ENCODE measurements around the gene ARL15. TPM values are rescaled to one million over a fixed set of nuclear protein-coding genes. Genes with fewer than 3 reads are reported as not detected.

The ARL15 gene
- total and polyA plus RNA-seq, 2 of the 8 experiments (the other 6 are each of a cell fraction or from before 2014, with no cell fraction given): 9.9 to 21.2 TPM

DNA sequence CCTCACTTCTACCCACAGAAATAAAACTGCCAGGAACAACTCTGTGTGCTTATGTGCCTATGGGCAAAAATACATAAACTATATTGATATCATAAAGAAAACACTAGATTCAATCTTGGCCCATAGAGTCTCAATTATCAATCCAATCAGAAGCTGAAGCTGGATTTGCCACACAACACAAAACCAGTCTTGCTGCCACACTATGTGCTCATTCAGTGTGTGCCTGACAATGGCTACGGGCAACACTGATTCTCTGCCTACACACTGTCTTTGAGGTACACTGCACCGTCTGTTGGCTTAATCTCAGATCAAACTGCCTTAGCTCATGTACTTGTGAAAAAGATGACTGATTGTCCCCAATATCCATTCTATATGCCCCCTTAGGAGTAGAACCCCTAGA lies 35.4 kb downstream of the ARL15 start (continued):
- TF ChIP-seq, protein P1, sequence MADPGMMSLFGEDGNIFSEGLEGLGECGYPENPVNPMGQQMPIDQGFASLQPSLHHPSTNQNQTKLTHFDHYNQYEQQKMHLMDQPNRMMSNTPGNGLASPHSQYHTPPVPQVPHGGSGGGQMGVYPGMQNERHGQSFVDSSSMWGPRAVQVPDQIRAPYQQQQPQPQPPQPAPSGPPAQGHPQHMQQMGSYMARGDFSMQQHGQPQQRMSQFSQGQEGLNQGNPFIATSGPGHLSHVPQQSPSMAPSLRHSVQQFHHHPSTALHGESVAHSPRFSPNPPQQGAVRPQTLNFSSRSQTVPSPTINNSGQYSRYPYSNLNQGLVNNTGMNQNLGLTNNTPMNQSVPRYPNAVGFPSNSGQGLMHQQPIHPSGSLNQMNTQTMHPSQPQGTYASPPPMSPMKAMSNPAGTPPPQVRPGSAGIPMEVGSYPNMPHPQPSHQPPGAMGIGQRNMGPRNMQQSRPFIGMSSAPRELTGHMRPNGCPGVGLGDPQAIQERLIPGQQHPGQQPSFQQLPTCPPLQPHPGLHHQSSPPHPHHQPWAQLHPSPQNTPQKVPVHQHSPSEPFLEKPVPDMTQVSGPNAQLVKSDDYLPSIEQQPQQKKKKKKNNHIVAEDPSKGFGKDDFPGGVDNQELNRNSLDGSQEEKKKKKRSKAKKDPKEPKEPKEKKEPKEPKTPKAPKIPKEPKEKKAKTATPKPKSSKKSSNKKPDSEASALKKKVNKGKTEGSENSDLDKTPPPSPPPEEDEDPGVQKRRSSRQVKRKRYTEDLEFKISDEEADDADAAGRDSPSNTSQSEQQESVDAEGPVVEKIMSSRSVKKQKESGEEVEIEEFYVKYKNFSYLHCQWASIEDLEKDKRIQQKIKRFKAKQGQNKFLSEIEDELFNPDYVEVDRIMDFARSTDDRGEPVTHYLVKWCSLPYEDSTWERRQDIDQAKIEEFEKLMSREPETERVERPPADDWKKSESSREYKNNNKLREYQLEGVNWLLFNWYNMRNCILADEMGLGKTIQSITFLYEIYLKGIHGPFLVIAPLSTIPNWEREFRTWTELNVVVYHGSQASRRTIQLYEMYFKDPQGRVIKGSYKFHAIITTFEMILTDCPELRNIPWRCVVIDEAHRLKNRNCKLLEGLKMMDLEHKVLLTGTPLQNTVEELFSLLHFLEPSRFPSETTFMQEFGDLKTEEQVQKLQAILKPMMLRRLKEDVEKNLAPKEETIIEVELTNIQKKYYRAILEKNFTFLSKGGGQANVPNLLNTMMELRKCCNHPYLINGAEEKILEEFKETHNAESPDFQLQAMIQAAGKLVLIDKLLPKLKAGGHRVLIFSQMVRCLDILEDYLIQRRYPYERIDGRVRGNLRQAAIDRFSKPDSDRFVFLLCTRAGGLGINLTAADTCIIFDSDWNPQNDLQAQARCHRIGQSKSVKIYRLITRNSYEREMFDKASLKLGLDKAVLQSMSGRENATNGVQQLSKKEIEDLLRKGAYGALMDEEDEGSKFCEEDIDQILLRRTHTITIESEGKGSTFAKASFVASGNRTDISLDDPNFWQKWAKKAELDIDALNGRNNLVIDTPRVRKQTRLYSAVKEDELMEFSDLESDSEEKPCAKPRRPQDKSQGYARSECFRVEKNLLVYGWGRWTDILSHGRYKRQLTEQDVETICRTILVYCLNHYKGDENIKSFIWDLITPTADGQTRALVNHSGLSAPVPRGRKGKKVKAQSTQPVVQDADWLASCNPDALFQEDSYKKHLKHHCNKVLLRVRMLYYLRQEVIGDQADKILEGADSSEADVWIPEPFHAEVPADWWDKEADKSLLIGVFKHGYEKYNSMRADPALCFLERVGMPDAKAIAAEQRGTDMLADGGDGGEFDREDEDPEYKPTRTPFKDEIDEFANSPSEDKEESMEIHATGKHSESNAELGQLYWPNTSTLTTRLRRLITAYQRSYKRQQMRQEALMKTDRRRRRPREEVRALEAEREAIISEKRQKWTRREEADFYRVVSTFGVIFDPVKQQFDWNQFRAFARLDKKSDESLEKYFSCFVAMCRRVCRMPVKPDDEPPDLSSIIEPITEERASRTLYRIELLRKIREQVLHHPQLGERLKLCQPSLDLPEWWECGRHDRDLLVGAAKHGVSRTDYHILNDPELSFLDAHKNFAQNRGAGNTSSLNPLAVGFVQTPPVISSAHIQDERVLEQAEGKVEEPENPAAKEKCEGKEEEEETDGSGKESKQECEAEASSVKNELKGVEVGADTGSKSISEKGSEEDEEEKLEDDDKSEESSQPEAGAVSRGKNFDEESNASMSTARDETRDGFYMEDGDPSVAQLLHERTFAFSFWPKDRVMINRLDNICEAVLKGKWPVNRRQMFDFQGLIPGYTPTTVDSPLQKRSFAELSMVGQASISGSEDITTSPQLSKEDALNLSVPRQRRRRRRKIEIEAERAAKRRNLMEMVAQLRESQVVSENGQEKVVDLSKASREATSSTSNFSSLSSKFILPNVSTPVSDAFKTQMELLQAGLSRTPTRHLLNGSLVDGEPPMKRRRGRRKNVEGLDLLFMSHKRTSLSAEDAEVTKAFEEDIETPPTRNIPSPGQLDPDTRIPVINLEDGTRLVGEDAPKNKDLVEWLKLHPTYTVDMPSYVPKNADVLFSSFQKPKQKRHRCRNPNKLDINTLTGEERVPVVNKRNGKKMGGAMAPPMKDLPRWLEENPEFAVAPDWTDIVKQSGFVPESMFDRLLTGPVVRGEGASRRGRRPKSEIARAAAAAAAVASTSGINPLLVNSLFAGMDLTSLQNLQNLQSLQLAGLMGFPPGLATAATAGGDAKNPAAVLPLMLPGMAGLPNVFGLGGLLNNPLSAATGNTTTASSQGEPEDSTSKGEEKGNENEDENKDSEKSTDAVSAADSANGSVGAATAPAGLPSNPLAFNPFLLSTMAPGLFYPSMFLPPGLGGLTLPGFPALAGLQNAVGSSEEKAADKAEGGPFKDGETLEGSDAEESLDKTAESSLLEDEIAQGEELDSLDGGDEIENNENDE (IDR thresholded peaks at IDR 0.05; ENCODE audit: insufficient replicate concordance, low read length): no peak
- TF ChIP-seq BRCA1 (IDR thresholded peaks at IDR 0.05; ENCODE audit: low read depth, low read length): no peak
- TF ChIP-seq FOSL1 (IDR thresholded peaks at IDR 0.05; ENCODE audit: insufficient read depth, low read depth, low read length): no peak
- TF ChIP-seq NRF1 (IDR thresholded peaks at IDR 0.05; ENCODE audit: low read depth, low read length): no peak
- TF ChIP-seq SP4 (IDR thresholded peaks at IDR 0.05; ENCODE audit: low read length): no peak
- no peak for TF ChIP-seq TEAD4 (IDR thresholded peaks at IDR 0.05; ENCODE audit: low read depth, low read length)
- TF ChIP-seq TCF12 (IDR thresholded peaks at IDR 0.05; ENCODE audit: low read depth, low read length): no peak
- TF ChIP-seq KDM1A (IDR thresholded peaks at IDR 0.05; ENCODE audit: borderline replicate concordance, low read length): no peak
- TF ChIP-seq, protein P2, sequence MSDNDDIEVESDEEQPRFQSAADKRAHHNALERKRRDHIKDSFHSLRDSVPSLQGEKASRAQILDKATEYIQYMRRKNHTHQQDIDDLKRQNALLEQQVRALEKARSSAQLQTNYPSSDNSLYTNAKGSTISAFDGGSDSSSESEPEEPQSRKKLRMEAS (IDR thresholded peaks at IDR 0.05): no peak
- no peak for TF ChIP-seq EGR1 (IDR thresholded peaks at IDR 0.05; ENCODE audit: borderline replicate concordance, low read depth, low read length)

All from H1 (cell line).